Cardiac fibroblast (primary cell): Measurements from ENCODE around the gene CAPN13.

Experiments used
- DNase-seq, 2 donors: peaks; one replicate each; pipeline versions ENCODE4 v3.0.0 to v3.0.0-alpha.2; 2010; ENCODE audit warnings: low read depth in 2 of 2
- H3K4me3 ChIP-seq, 2 donors: replicated peaks in 1 of 2; 1 replicate in 1 of 2; 2 replicates in 1 of 2; pipeline ENCODE4 v1.5.1; 2011; ENCODE audit warnings: low read depth in 2 of 2, low read length in 2 of 2, mild to moderate bottlenecking in 2 of 2, moderate library complexity in 1 of 2
- CTCF ChIP-seq: IDR thresholded peaks from one replicate; pipeline ENCODE4 v1.5.1; 2011; ENCODE audit warnings: low read depth, mild to moderate bottlenecking, low read length, inconsistent platforms

The CAPN13 gene

DNA sequence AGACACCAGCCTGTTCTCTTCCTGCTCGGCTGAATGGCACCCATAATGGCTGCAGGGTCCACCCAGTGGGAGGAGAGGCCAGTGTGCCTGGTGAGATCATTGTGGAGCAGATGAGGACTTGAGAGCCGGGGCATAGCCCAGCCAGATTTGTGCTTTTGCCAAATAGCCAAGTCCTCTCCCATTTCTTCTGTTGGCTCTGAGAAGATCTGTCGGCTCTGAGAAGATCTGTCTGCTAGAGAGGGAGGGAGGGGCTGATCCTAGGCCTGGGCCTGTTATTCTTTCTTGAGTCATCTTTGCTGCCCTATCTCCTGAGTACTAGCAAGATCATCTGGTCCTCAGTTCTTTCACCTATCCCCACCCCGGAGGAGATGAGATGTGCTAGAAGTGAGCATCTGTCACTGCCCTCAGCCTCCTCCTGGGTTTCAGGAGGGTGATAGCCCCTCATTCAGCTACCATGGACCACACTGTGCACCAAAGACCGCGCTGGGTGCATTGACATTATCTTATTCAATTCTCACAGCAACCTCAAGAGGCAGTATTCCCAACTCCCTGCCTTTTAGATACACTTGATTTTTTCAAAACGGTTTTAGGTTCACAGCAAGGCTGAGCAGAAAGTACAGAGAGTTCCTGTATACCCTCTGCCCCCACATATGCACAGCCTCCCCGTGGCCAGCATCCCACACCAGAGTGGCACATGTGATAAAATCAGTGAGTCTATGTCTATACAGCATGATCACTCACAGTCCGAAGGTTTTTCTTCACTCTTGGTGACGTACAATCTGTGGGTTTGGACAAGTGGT, 98.6 kb downstream of the CAPN13 start:
- peak; percentile 49 for TF ChIP-seq CTCF
- peak; percentile 40 to 65 for DNase-seq
- no peak overlapping the region for H3K4me3 ChIP-seq

GRCh38 chr2:30707304-30707903, 99.8 kb downstream of the CAPN13 start:
- DNase-seq, result no peak
- H3K4me3 ChIP-seq, result no peak overlapping the region
- TF ChIP-seq CTCF, result no peak

DNA sequence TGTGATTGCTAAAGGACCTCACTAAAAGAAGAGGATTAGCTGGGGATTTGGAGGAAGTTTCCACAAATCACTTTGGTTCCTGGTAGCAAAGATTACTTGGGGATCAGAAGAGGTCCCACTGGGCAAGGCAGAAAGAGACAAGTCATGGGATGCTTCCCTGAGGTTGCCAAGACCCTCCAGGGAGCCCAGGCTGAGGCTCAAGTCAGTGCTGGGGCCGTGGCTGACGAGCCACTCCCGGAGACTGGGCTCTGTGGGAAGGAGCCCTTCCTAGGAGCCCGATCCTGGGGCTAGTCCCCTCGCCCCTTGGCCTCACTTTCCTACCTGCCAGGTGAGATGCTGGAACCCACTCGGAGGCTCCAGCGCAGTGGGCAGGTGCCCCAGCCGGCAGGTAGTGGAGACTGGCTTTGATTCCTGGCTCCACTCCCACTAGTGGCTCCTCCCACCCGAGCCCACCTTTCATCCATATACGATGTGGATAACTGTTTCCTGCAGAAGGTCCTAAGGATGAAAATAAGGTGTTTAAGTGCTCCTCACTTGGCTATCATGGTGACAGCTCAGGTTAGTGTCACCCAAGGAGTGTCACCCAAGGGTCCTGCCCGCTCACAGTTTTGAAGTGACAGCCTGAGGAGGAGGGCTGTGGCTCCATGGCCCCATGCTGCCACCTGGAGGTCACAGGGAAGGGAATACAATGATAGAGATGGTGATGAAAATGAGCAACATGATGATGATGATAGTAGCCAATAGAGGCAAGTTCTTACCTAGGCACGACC, 100.5 kb downstream of the CAPN13 start:
- peak; percentile 91 for TF ChIP-seq CTCF
- H3K4me3 ChIP-seq, result no peak overlapping the region
- peak; percentile 65 to 68 for DNase-seq

DNA sequence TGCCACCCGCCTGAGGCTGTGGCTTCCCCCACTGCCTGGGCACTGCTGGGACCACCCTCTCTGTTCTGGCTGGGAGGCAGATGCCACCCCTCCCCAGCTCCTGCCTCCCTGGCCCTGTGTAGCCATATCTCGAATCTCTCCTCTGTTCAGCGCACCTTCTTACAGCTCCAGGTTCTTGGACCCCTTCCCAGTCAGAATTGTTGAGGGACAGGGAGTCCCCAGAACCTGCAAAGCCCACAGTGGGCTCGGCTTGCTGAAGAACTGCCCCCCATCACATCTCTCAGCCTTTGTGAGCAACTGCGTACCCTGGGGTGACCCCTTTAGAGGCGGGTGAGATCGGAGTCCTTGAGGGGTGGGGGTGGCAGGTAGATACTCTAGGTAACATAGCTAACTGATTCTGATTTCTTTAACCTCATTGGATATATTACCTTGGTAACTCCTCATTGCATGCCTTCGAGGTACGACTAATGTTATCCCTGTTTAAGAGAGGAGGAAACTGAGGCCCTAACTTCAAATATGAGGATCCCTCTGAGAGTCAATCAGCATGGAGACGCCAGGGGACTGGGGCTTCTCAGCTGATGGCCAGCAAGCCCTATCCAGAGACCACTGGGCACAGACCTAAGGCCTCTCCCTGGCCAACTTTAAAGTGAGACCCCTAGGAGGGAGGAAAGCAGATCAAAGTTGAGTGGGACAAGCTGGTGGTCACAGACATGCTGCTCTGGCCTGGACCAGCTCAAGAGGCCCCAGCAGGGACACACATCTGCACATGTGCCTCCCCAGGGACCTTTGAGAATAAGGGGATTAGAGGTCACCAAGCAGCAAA, 101.3 kb downstream of the CAPN13 start:
- H3K4me3 ChIP-seq, result no peak overlapping the region
- no peak for TF ChIP-seq CTCF
- no peak for DNase-seq

- no peak for TF ChIP-seq CTCF
- no peak for DNase-seq
- no peak overlapping the region for H3K4me3 ChIP-seq
These were observed 102.2 kb downstream of the CAPN13 start for GRCh38 chr2:30705056-30705455.

DNA sequence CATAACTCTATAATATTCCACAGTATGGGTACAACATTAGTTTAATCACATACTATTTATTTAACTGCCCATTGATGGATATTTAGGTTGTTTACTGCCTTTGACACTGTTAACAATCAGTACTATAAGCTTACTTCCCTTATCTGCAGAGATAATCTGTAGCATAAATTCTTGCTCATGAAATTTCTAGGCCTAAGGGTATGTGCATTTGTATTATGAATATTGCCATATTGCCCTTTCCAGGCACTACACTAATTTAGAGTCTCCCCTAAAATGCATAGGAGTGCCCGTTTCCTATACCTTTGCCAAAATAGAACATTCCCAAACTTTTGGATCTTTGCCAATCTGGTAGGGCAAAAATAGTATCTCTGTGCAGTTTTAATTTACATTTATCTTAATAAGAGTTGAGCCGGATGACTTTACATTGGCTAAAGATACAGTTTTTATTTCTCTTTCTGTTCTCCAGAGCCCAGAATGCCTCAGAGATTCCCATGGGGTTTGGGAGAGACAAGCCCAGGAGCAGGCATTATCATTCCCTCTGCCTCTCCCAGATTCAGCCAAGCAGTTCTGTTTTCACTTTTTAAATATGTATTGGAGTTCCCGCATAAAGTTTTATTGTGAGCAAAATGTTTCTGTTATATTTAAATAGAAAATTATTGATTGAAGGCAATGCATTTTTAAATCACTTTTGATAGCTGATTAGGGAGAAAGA, 102.8 kb downstream of the CAPN13 start:
- DNase-seq, result no peak
- no peak overlapping the region for H3K4me3 ChIP-seq
- no peak for TF ChIP-seq CTCF
